WTC11 (cell line): Measurements from ENCODE around the gene NPW. TPM values are rescaled to one million over a fixed set of nuclear protein-coding genes. Genes with fewer than 3 reads are reported as not detected.
A peak's percentile ranks its signal among the peaks of the same experiment; 100 is the strongest.

Experiments used
- ATAC-seq: fragments of 200-7000 bp; cut with Tn5 transposase; 2 replicates; pipeline ENCODE4 v1.10.0; 2021; ENCODE audit warnings: mild to moderate bottlenecking, moderate library complexity
- CTCF ChIA-PET: fragments of 300-600 bp; sonication (Branson Sonifier 250); formaldehyde crosslinking; loops from one replicate; lab custom pipeline; 2021; ENCODE audit warnings: antibody characterized with exemption; lab: Charles Lee
- POLR2A ChIA-PET: fragments of 350-600 bp; sonication (Branson Sonifier 250); formaldehyde crosslinking; loops from one replicate; lab custom pipeline; 2021; ENCODE audit warnings: antibody characterized with exemption; lab: Charles Lee
- DNase-seq: peaks from one replicate; pipeline ENCODE4 v3.0.0; 2021; ENCODE audit warnings: low spot score
- H3K27ac Mint-ChIP-seq: 2 replicates; pipeline ENCODE4 v1.8.0; 2021; ENCODE audit warnings: mixed read lengths
- H3K27me3 Mint-ChIP-seq: 2 replicates; pipeline ENCODE4 v1.8.0; 2021; ENCODE audit warnings: low read depth, mild to moderate bottlenecking, moderate library complexity, mixed read lengths
- H3K36me3 Mint-ChIP-seq: 2 replicates; pipeline ENCODE4 v1.8.0; 2021; ENCODE audit warnings: mixed read lengths
- H3K4me1 Mint-ChIP-seq: 2 replicates; pipeline ENCODE4 v1.8.0; 2022; ENCODE audit warnings: mixed read lengths
- H3K4me3 Mint-ChIP-seq: 2 replicates; pipeline ENCODE4 v1.8.0; 2021; ENCODE audit warnings: mild to moderate bottlenecking, moderate library complexity, mixed read lengths
- H3K9me3 Mint-ChIP-seq: 2 replicates; pipeline ENCODE4 v1.8.0; 2021; ENCODE audit warnings: mixed read lengths
- CBFB ChIP-seq: sonication (generic); formaldehyde crosslinking; IDR thresholded peaks from 2 replicates; pipeline ENCODE4 v1.8.1; 2022; ENCODE audit warnings: mild to moderate bottlenecking, low read depth, missing genetic modification reagents
- CTCF ChIP-seq: fragments of 200-600 bp; IDR thresholded peaks from 2 replicates; pipeline ENCODE4 v1.8.0; 2022; ENCODE audit warnings: antibody characterized with exemption
- EMX1 ChIP-seq: fragments of 250-450 bp; sonication (Bioruptor Pico); IDR thresholded peaks from 2 replicates; pipeline ENCODE4 v1.8.0; 2021; ENCODE audit warnings: mild to moderate bottlenecking
- HMGXB4 ChIP-seq: sonication (generic); formaldehyde crosslinking; IDR thresholded peaks from 2 replicates; pipeline ENCODE4 v1.8.1; 2023; ENCODE audit warnings: mild to moderate bottlenecking, moderate library complexity, missing genetic modification reagents
- JUN ChIP-seq: sonication (generic); formaldehyde crosslinking; IDR thresholded peaks from 2 replicates; pipeline ENCODE4 v1.8.0; 2023; ENCODE audit warnings: mild to moderate bottlenecking, missing genetic modification reagents
- MAX ChIP-seq: sonication (generic); formaldehyde crosslinking; IDR thresholded peaks from 2 replicates; pipeline ENCODE4 v1.8.0; 2022; ENCODE audit warnings: mild to moderate bottlenecking, missing genetic modification reagents
- MLX ChIP-seq: sonication (generic); formaldehyde crosslinking; IDR thresholded peaks from 2 replicates; pipeline ENCODE4 v1.8.1; 2023; ENCODE audit warnings: mild to moderate bottlenecking, missing genetic modification reagents, moderate library complexity
- MYBL2 ChIP-seq: sonication (generic); formaldehyde crosslinking; IDR thresholded peaks from 2 replicates; pipeline ENCODE4 v1.8.1; 2023; ENCODE audit warnings: mild to moderate bottlenecking, moderate library complexity, missing genetic modification reagents
- NFATC4 ChIP-seq: fragments of 250-450 bp; sonication (Bioruptor Pico); IDR thresholded peaks from 2 replicates; pipeline ENCODE4 v1.9.0; 2021; ENCODE audit warnings: mild to moderate bottlenecking
- PRRX2 ChIP-seq: fragments of 250-450 bp; sonication (Bioruptor Pico); IDR thresholded peaks from 2 replicates; pipeline ENCODE4 v1.8.0; 2021; ENCODE audit warnings: mild to moderate bottlenecking
- RELA ChIP-seq: sonication (generic); formaldehyde crosslinking; IDR thresholded peaks from 2 replicates; pipeline ENCODE4 v1.8.1; 2022; ENCODE audit warnings: missing genetic modification reagents, mild to moderate bottlenecking, borderline replicate concordance
- SMAD4 ChIP-seq: sonication (generic); formaldehyde crosslinking; IDR thresholded peaks from 2 replicates; pipeline ENCODE4 v1.8.0; 2022; ENCODE audit warnings: mild to moderate bottlenecking, missing genetic modification reagents
- SP1 ChIP-seq: sonication (generic); formaldehyde crosslinking; conservative IDR thresholded peaks from 2 replicates; pipeline ENCODE4 v1.8.1; 2022; ENCODE audit warnings: missing genetic modification reagents
- TEAD1 ChIP-seq: sonication (generic); formaldehyde crosslinking; IDR thresholded peaks from 2 replicates; pipeline ENCODE4 v1.8.0; 2022; ENCODE audit warnings: mild to moderate bottlenecking, missing genetic modification reagents
- ZBTB21 ChIP-seq: sonication (generic); formaldehyde crosslinking; IDR thresholded peaks from 2 replicates; pipeline ENCODE4 v1.8.1; 2023; ENCODE audit warnings: mild to moderate bottlenecking, missing genetic modification reagents, borderline replicate concordance
- ZNF138 ChIP-seq: sonication (generic); formaldehyde crosslinking; conservative IDR thresholded peaks from 2 replicates; pipeline ENCODE4 v1.8.1; 2022; ENCODE audit warnings: mild to moderate bottlenecking, moderate library complexity, missing genetic modification reagents
- ZNF317 ChIP-seq: sonication (generic); formaldehyde crosslinking; IDR thresholded peaks from 2 replicates; pipeline ENCODE4 v1.8.1; 2023; ENCODE audit warnings: low read depth, mild to moderate bottlenecking, moderate library complexity, missing genetic modification reagents, borderline replicate concordance
- ZNF396 ChIP-seq: fragments of 250-450 bp; sonication (Bioruptor Pico); IDR thresholded peaks from 2 replicates; pipeline ENCODE4 v1.8.0; 2021; ENCODE audit warnings: mild to moderate bottlenecking, moderate library complexity, borderline replicate concordance
- ZNF425 ChIP-seq: fragments of 250-450 bp; sonication (Bioruptor Pico); conservative IDR thresholded peaks from 2 replicates; pipeline ENCODE4 v1.9.0; 2021; ENCODE audit warnings: mild to moderate bottlenecking
- ZNF512 ChIP-seq: sonication (generic); formaldehyde crosslinking; IDR thresholded peaks from 2 replicates; pipeline ENCODE4 v1.8.1; 2022; ENCODE audit warnings: missing genetic modification reagents, borderline replicate concordance
- ZNF671 ChIP-seq: fragments of 250-450 bp; sonication (Bioruptor Pico); IDR thresholded peaks from 2 replicates; pipeline ENCODE4 v1.8.0; 2021; ENCODE audit warnings: mild to moderate bottlenecking
- total RNA-seq: library from RNA; stranded (reverse); gene quantifications from 3 replicates; pipeline ENCODE4 v1.2.3, GENCODE V29; 2021

Gene NPW
- total RNA-seq, 1 experiment from 2014 or later: 15.2 TPM

GRCh38 chr16:2003827-2004641, 15.6 kb upstream of the NPW start (continued):
- TF ChIP-seq HMGXB4 (peak; percentile 49; the same call in 1 of the 2 replicates), ZNF396 (CRISPR knock-in tag) (no peak), SP1 (CRISPR knock-in tag) (peak; percentile 82), JUN (no peak), PRRX2 (CRISPR knock-in tag) (no peak), SMAD4 (no peak), MAX (peak; percentile 79; the same call in 1 of the 2 replicates), NFATC4 (CRISPR knock-in tag) (no peak), EMX1 (CRISPR knock-in tag) (no peak), ZBTB21 (CRISPR knock-in tag) (no peak), TEAD1 (CRISPR knock-in tag) (no peak), CTCF (peak; percentile 92), ZNF512 (CRISPR knock-in tag) (no peak)

- DNase-seq: no peak
- ATAC-seq: no peak
- peaks cover 35% of the 10 kb centered on the region for H3K4me1 Mint-ChIP-seq
- 0 out of 2 replicates have a peak overlapping the region, but pooled peaks have one; percentile 8 for H3K4me3 Mint-ChIP-seq
- H3K9me3 Mint-ChIP-seq: no peaks in the 10 kb centered on the region
- POLR2A ChIA-PET: interaction anchor here (3.0 kb wide), 1 partner anchor 13 kb away, joined by 13 read pairs; no protein-coding TSS in a partner anchor
- H3K27me3 Mint-ChIP-seq: no peaks in the 10 kb centered on the region
- H3K27ac Mint-ChIP-seq: no peak overlapping the region
- H3K36me3 Mint-ChIP-seq: peaks cover 19% of the 10 kb centered on the region
- CTCF ChIA-PET: interaction anchor here (0.9 to 3.9 kb wide), 22 partner anchors 10 to 191 kb away, joined by 3 to 82 read pairs (median 12); partner anchors contain the start of genes CASKIN1, NHERF2, NPW and NTHL1
- no peak for TF ChIP-seq MYBL2
- no peak for TF ChIP-seq ZNF512 (CRISPR knock-in tag)
- TF ChIP-seq EMX1 (CRISPR knock-in tag): no peak
- TF ChIP-seq ZNF317 (CRISPR knock-in tag): no peak
- no peak for TF ChIP-seq ZNF425
- no peak for TF ChIP-seq ZNF138 (CRISPR knock-in tag)
- TF ChIP-seq SP1 (CRISPR knock-in tag): no peak
- no peak for TF ChIP-seq ZNF671 (CRISPR knock-in tag)
- TF ChIP-seq ZNF396 (CRISPR knock-in tag): no peak
- no peak for TF ChIP-seq RELA (CRISPR knock-in tag)
- no peak for TF ChIP-seq CBFB (CRISPR knock-in tag)
- no peak for TF ChIP-seq MLX
Observed at GRCh38 chr16:2004795-2005517, 14.6 kb upstream of the NPW start.
